Caco-2 (cell line): ENCODE data around the gene RNF130. TPM values are rescaled to one million over a fixed set of nuclear protein-coding genes. Genes with fewer than 3 reads are reported as not detected.
A peak's percentile ranks its signal among the peaks of the same experiment; 100 is the strongest.

ENCODE experiments used
- BruUV-seq: library from RNA; stranded (reverse); fragments of 400-500 nt; replicated peaks from 2 replicates; lab custom pipeline; 2021; lab: Mats Ljungman, UMichigan
- CTCF ChIA-PET: fragments of 300-600 bp; sonication (Branson Sonifier 250); formaldehyde crosslinking; loops from one replicate; lab custom pipeline; 2022; ENCODE audit warnings: antibody characterized with exemption; lab: Charles Lee
- POLR2A ChIA-PET: fragments of 300-600 bp; sonication (Branson Sonifier 250); formaldehyde crosslinking; loops from one replicate; lab custom pipeline; 2022; ENCODE audit warnings: antibody characterized with exemption; lab: Charles Lee
- DNase-seq, 2 experiments: peaks; one replicate each; pipeline versions ENCODE4 v3.0.0 to v3.0.0-alpha.2; 2020 to 2022
- H3K27me3 ChIP-seq: replicated peaks from 2 replicates; pipeline ENCODE4 v1.6.0; 2011; ENCODE audit warnings: low read length; ENCODE audit not compliant: control insufficient read depth, insufficient read depth
- H3K36me3 ChIP-seq: 2 replicates; pipeline ENCODE4 v1.5.1; 2011; ENCODE audit warnings: low read length; ENCODE audit not compliant: control insufficient read depth, insufficient read depth
- H3K4me1 ChIP-seq: fragments of 250-450 bp; sonication (Bioruptor Pico); 2 replicates; pipeline ENCODE4 v1.5.1; 2020; ENCODE audit warnings: mild to moderate bottlenecking
- H3K4me3 ChIP-seq: 2 replicates; pipeline ENCODE4 v1.5.1; 2011; ENCODE audit warnings: low read depth, mild to moderate bottlenecking, control low read depth, low read length
- H3K9me3 ChIP-seq: fragments of 250-450 bp; sonication (Bioruptor Pico); 2 replicates; pipeline ENCODE4 v1.5.1; 2020; ENCODE audit warnings: mild to moderate bottlenecking, moderate library complexity
- H3K27ac Mint-ChIP-seq: one replicate; pipeline ENCODE4 v1.8.0; 2022; ENCODE audit warnings: mixed read lengths; ENCODE audit not compliant: unreplicated experiment
- H3K27me3 Mint-ChIP-seq: one replicate; pipeline ENCODE4 v1.8.0; 2022; ENCODE audit warnings: mixed read lengths; ENCODE audit not compliant: insufficient read depth, unreplicated experiment
- H3K36me3 Mint-ChIP-seq: one replicate; pipeline ENCODE4 v1.8.0; 2022; ENCODE audit warnings: mild to moderate bottlenecking, mixed read lengths; ENCODE audit not compliant: insufficient read depth, unreplicated experiment
- H3K4me1 Mint-ChIP-seq: one replicate; pipeline ENCODE4 v1.8.0; 2022; ENCODE audit warnings: low read depth, mixed read lengths; ENCODE audit not compliant: unreplicated experiment
- H3K4me3 Mint-ChIP-seq: one replicate; pipeline ENCODE4 v1.8.0; 2022; ENCODE audit warnings: mild to moderate bottlenecking, moderate library complexity, mixed read lengths; ENCODE audit not compliant: unreplicated experiment
- H3K9me3 Mint-ChIP-seq: one replicate; pipeline ENCODE4 v1.8.0; 2022; ENCODE audit warnings: mixed read lengths; ENCODE audit not compliant: unreplicated experiment
- CTCF ChIP-seq, 2 experiments: fragments of 200-600 bp in 1 of 2; IDR thresholded peaks; 1 replicate in 1 of 2; 2 replicates in 1 of 2; pipeline versions ENCODE4 v1.5.1 to v1.8.0; 2011 to 2022; ENCODE audit warnings: antibody characterized with exemption in 1 of 2, control low read depth in 1 of 2, inconsistent platforms in 1 of 2, low read depth in 1 of 2, low read length in 1 of 2, mild to moderate bottlenecking in 1 of 2, moderate library complexity in 1 of 2; ENCODE audit not compliant: insufficient read depth in 1 of 2, severe bottlenecking in 1 of 2, unreplicated experiment in 1 of 2
- intact Hi-C: fragments of 100-400 bp; cut with micrococcal nuclease; formaldehyde crosslinking; loops from one replicate; pipeline ENCODE4 v1.10.0; 2022; ENCODE audit not compliant: unreplicated experiment
- total RNA-seq: library from RNA; stranded (reverse); gene quantifications from 2 replicates; pipeline ENCODE4 v1.2.3, GENCODE V29; 2022

The RNF130 gene
- total RNA-seq, 1 experiment from 2014 or later, result 34.5 TPM

DNA sequence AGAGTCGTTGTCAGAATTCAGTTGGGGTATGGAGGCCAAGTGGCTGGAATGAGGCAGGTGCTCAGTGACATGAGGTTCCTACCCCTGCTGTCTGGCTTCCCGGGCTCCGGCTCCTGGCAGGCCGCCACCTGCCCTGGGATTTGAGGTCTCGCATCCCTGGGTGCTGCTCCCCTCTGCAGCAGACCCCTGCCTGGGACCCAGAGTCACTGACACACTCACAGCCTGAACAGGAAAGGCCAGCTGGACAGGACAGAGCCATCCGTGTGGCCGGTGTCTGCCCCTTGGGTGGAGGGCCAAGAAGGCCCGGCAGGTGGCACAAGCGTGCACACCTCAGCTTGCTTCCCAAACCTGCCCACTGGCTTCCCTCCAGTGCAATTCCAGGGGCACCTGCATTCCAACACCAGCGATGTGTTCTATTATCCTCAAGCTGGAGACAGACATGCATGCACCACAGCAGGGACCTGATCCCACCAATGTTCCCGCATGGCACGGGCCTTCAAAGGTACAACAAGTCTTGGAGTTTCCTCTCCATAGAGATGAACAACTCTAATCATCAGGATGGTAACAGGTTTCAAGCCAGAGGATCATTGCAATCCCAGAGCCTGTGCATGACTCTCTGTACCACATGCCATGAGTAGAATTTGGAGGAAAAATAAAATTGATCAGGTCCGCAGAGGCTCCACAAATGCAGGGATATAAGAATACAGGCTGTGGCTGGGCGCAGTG, 45.6 kb upstream of the RNF130 start:
- peak; percentile 52 to 61 for DNase-seq
- intact Hi-C loops, result loop anchor here (2.0 kb wide), 1 partner anchor 354 kb away; no protein-coding TSS in a partner anchor
- H3K36me3 ChIP-seq, result no peaks in the 10 kb centered on the region
- H3K4me1 ChIP-seq, result no peaks in the 10 kb centered on the region
- peak; percentile 60 to 78 for TF ChIP-seq CTCF (IDR thresholded peaks at IDR 0.05; ENCODE audit: insufficient read depth in 1 of 2, low read depth in 1 of 2, low read length in 1 of 2, severe bottlenecking in 1 of 2, unreplicated experiment in 1 of 2)
- no TSS peak for BruUV-seq
- H3K4me1 Mint-ChIP-seq, result no peaks in the 10 kb centered on the region
- CTCF ChIA-PET, result interaction anchor here (1.2 kb wide), 2 partner anchors 92 to 199 kb away, joined by 3 to 4 read pairs; partner anchors contain the start of gene RASGEF1C
- no peak overlapping the region for H3K4me3 ChIP-seq
- no peak overlapping the region for H3K4me3 Mint-ChIP-seq
- H3K27me3 ChIP-seq, result no peaks in the 10 kb centered on the region
- POLR2A ChIA-PET, result no interaction called here
- H3K9me3 Mint-ChIP-seq, result no peaks in the 10 kb centered on the region
- no peaks in the 10 kb centered on the region for H3K9me3 ChIP-seq
- H3K27ac Mint-ChIP-seq, result no peak overlapping the region
- H3K36me3 Mint-ChIP-seq, result no peaks in the 10 kb centered on the region
- no peaks in the 10 kb centered on the region for H3K27me3 Mint-ChIP-seq

DNA sequence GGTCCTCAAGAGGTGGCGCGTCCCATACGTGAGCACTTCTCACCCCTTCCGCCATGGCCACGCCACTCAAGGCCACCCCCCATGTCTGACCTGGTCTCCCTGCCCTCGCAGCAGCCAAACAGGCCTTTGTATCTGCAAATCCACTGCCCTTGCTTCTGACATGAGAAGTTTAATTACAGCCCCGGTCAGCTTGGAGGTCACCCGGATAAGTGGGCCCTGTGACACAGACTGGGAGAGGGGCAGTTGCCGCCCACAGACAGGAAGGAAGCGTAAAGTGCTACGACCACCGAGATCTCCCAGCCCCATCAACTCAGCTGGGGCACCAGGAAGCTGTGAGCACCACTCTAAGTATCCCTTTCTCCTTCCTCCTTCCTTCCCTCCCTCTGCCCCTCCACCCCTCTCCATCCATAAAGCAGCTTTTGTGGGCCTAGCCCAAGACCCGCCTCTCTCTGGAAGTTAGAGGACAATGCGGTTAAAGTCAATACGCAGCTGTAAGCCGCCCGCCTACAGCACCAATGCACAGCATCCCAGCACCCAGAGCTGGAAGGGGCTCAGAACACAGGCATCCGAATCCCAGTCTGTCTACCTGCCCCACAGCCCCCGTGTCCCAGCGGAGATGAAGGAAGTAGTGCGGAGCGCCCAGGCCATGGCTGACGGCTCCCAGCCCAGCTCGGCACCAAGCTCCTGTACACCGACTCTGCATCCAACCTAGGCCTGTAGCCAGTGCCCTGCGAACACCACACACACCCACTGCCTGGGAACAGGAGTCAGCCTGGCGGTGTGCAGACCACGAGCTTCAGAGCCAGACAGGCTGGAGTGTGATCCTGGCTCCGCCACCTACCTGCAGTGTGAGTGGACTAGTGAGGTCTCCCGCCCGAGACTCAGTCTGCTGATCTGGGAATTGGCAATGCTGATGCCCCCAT, 44.8 kb upstream of the RNF130 start:
- POLR2A ChIA-PET, result no interaction called here
- no peak overlapping the region for H3K27ac Mint-ChIP-seq
- intact Hi-C loops, result loop anchor here (2.0 kb wide), 1 partner anchor 354 kb away; no protein-coding TSS in a partner anchor

More for the DNA sequence above, 44.8 kb upstream of the RNF130 start:
- Histone ChIP-seq H3K4me1 (no peaks in the 10 kb centered on the region), H3K27me3 (no peaks in the 10 kb centered on the region), H3K36me3 (no peaks in the 10 kb centered on the region), H3K4me3 (no peak overlapping the region), H3K9me3 (no peaks in the 10 kb centered on the region)
- H3K4me1 Mint-ChIP-seq, result no peaks in the 10 kb centered on the region
- no peaks in the 10 kb centered on the region for H3K36me3 Mint-ChIP-seq
- TF ChIP-seq CTCF (IDR thresholded peaks at IDR 0.05; ENCODE audit: insufficient read depth in 1 of 2, low read depth in 1 of 2, low read length in 1 of 2, severe bottlenecking in 1 of 2, unreplicated experiment in 1 of 2), result no peak
- DNase-seq, result peak in 1 of 2 experiments; percentile 29
- CTCF ChIA-PET, result interaction anchor here (0.7 to 1.2 kb wide), 4 partner anchors 93 to 239 kb away, joined by 3 to 4 read pairs (median 3); partner anchors contain the start of gene RASGEF1C
- no peak overlapping the region for H3K4me3 Mint-ChIP-seq
- no peaks in the 10 kb centered on the region for H3K9me3 Mint-ChIP-seq
- BruUV-seq, result no TSS peak
- no peaks in the 10 kb centered on the region for H3K27me3 Mint-ChIP-seq
